NCI-H2196 (cell line): ENCODE data around the gene ADTRP.
"Not testable (repeated sequence)": the region's sequence is repeated elsewhere in the genome, so short reads cannot be mapped to it uniquely, and the experiment has no call there.

ENCODE experiments used
- DNase-seq: peaks from one replicate; lab custom pipeline; 2025; ENCODE audit not compliant: unreplicated experiment; lab: John Stamatoyannopoulos, UW

The ADTRP gene

GRCh38 chr6:11701573-11701972 lies 77.0 kb downstream of the ADTRP start:
- no peak for DNase-seq

DNA sequence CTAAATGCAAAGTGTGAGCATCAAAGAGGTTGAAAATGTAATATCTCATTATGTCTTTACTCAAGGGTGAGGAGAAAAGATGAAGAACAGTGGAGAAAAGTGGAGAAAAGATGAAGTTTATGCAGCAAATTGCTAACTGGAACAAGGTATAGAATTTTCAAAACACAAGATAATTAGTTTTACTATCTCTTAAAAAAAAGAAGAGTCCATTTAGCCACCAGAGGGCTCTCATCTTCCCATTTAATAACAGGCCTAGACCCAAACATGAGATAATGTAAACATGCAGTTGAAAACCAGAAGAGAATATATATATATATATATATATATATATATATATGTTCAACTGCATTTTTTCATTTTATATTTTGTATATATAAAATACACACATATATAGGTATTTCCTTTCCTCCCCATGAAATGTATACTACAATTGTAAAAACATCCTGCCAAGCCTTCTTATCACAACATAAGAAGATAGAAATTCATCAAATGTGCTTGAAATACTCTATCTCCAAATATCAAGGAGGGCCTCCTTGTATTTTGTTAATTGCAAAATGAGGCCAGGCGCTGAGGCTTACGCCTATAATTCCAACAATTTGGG lies 78.4 kb downstream of the ADTRP start:
- DNase-seq = peak; percentile 46

DNA sequence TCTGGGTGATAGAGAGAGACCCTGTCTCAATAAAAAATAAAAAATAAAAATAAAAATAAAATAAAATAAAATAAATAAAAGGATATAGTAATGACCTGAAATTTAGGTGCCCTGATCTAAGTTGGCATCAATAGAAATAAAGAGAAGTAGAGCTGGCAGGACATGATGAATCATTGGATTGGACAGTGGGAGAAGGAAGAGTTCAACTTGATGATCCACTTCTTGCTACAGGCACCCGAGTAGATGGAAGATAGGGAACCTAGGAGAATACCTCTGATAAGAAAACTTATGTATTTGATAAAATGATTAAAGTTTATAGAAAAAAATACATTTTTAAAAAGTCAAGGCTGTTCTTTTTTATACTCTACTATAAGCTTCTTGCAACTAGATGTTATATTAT lies 79.0 kb downstream of the ADTRP start:
- no peak for DNase-seq

DNA sequence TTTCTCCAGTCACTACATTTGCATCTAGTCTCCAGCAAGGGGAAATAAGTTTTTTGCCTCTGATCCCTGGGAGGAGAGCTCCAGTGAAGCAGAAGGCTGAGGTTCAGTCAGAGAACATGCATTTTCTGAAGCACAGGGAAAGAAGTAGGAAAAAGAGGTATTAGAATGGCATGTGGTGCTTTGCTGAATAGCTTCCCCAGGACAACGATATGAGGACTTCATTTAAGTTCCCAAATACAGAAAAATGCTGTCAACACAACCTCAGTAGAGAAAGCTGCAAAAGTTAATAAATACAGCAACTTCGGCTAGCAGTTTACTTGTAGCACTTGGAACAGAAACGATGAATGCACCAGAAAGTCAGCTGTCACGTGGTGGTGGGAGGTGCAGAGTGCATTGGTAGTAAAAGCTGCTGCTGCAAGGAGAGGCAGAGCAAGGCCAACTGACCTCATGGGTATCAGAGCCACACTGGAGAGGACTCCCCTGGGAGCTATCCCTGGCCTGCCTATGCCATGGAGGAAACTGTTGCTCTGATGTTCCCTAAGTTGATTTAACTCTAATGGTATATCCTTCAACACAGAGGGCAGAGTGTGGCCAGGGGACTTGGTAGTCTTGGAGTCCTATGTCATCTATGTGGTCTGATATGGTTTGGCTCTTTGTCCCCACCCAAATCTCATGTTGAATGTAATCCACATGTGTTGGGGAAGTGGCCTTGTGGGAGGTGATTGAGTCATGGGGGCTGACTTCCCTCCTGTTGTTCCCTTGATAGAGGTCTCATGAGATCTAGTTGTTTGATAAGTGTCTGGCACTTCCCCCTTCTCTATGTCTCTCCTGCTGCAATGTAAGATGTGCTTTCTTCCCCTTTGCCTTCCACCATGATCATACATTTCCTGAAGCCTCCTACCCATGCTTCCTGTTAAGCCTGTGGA lies 85.9 kb downstream of the ADTRP start:
- DNase-seq = no peak

- no peak for DNase-seq
Observed at GRCh38 chr6:11689847-11690246, 88.8 kb downstream of the ADTRP start.

- not testable (repeated sequence) for DNase-seq
Observed at GRCh38 chr6:11689400-11689799, 89.2 kb downstream of the ADTRP start.

- DNase-seq = no peak
Observed at GRCh38 chr6:11688425-11688709, 90.2 kb downstream of the ADTRP start.

DNA sequence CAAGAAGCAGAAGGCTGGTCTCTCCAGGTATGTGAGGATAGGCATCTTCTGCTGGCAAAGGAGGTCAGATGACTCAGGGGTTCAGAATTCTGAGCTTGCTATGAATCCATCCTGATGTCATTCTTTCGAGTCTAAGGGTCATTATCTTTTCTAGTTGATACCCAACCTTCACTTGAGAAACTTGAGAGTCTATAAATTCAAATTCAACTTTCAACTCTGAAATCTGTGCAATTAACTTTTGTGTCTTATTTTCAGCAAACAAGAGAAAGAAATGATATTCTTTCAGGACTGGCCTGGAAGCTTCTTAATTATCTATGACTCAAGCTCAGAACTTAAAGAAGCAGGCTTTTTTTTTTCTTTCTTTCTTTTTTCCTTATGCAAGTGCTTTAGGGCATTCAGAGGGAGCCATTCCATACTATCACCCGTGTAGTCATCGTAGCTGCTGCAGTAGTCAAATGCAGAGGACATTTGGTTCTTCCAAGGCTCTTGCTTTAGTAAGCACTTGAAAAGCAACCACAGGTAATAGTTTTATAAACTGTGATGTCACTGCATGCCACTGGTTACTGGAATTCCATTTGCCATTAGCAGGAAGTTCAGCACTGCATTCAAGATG lies 93.0 kb downstream of the ADTRP start:
- DNase-seq = no peak

GRCh38 chr6:11684901-11685480 lies 93.6 kb downstream of the ADTRP start:
- no peak for DNase-seq

DNA sequence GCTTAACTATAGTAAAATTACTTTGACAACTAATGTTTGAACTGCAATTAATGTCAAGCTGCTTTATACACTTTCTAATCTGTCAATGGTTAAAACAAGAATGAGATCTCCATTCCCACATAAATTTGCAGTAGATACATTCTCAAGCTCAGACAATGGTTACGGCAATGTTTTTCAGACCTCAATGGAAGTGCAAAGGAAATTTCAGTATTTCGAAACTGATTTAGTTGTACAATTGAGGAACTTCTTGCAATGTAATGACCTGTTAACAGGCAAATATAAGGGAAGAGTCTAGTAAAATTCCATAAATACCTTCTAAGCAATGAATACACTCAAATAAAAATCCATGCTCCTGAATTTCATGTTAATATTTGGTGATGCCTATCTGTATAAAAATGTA lies 94.7 kb downstream of the ADTRP start:
- no peak for DNase-seq

DNA sequence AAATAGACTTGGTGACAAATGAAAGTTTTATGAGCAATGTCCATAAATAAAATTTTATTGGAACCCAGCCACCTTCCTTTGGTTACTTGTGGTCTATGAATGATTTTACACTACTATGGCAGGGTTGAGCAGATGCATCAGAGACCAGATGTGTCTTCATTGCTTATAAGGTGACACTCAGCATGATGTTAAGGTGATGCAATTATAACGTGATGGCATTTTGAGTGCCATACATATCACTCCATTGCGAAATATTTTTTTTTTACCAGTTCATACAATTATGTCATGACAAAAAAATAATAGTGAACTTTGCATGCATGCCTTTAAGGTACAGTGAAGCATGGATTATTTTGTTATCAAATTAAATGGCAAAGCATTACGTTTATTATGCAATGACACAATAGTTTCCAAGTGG lies 96.0 kb downstream of the ADTRP start:
- DNase-seq = no peak

- DNase-seq = no peak
Observed at GRCh38 chr6:11681770-11682169, 96.8 kb downstream of the ADTRP start.

- DNase-seq = no peak
Observed at GRCh38 chr6:11681357-11681756, 97.2 kb downstream of the ADTRP start.

- DNase-seq = not testable (repeated sequence)
Observed at GRCh38 chr6:11680479-11680878, 98.1 kb downstream of the ADTRP start.

GRCh38 chr6:11679099-11679498 lies 99.5 kb downstream of the ADTRP start:
- no peak for DNase-seq

DNA sequence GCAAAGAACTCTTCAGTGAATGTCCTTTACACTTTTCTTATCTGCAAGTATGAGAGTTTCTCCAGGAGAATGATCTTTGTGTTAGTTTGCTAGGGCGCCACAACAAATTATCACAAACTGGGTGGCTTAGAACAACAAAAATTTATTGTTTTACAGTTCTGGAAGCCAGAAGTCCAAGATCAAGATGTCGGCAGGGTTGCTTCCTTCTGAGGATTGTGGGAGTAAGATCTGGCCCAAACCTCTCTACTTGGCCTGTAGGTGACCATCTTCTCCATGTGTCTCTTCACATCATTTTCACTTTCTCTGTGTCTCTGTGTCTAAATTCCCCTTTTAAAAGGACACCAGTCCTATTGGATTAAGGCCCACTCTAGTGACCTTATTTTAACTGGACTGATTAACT lies 103.0 kb downstream of the ADTRP start:
- no peak for DNase-seq

DNA sequence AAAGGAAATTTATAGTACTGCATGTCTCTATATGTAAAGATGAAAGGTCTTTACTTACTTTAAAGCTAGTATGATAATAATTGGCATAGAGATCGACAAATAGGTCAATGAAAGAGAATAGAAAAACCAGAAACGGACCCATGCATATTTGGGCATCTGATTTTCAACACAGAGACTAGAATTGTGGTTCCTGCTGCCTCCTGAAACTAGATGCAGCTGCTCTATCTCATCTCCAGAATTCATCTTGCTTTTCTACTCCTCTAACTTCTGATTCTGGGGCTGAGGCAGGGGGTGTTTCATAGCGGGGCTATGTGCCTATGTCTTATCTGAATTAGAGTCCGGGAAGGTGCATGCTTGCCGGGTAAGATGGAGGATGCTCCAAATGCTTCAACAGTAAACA lies 105.9 kb downstream of the ADTRP start:
- DNase-seq = no peak

GRCh38 chr6:11672256-11672655 lies 106.3 kb downstream of the ADTRP start:
- DNase-seq = no peak

GRCh38 chr6:11669696-11670095 lies 108.9 kb downstream of the ADTRP start:
- DNase-seq = no peak

- no peak for DNase-seq
Observed at GRCh38 chr6:11668455-11668854, 110.1 kb downstream of the ADTRP start.

DNA sequence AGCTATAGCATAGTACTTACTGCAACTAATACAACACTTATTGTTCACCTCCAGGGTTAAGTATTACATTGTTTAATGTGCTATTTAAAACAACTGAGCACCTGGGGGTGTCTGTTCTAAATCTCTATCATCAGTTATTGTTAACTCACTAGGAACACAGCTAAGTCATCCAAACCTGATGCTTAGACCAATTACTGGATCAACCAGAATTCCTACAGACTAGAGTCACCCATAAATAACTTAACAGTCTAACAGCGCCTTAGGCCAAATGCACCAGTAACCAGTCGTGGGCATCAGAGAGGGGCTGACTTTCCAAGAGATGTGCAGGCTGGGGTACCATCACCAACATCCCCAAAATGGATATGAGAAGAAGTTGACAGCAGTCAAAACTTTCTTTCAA lies 110.7 kb downstream of the ADTRP start:
- DNase-seq = no peak
